Skin of body (tissue), 2 donors: ENCODE measurements around the gene BNIPL. TPM values are rescaled to one million over a fixed set of nuclear protein-coding genes. Genes with fewer than 3 reads are reported as not detected.

Experiments
- DNase-seq: peaks from one replicate; lab custom pipeline; 2025; lab: John Stamatoyannopoulos, UW
- total RNA-seq: library from RNA; depleted of rRNA; stranded (reverse); fragments of >200 nt; gene quantifications from one replicate; pipeline ENCODE4 v1.2.3, GENCODE V29; 2014

The BNIPL gene
- total RNA-seq, 1 donor from 2014 or later = 37.0 TPM

GRCh38 chr1:151009674-151010345, 26.6 kb upstream of the BNIPL start:
- DNase-seq = no peak

- no peak for DNase-seq
These were observed 26.1 kb upstream of the BNIPL start for GRCh38 chr1:151010346-151010726.

- no peak for DNase-seq
These were observed 25.1 kb upstream of the BNIPL start for GRCh38 chr1:151011154-151011850.

- DNase-seq = no peak
These were observed 23.5 kb upstream of the BNIPL start for GRCh38 chr1:151012684-151013471.

- no peak for DNase-seq
These were observed 22.9 kb upstream of the BNIPL start for GRCh38 chr1:151013518-151013917.

- no peak for DNase-seq
These were observed 11.7 kb upstream of the BNIPL start for GRCh38 chr1:151024540-151025146.

GRCh38 chr1:151026460-151026859, 9.9 kb upstream of the BNIPL start:
- no peak for DNase-seq

- no peak for DNase-seq
These were observed 4.2 kb upstream of the BNIPL start for GRCh38 chr1:151032164-151032563.

GRCh38 chr1:151035167-151035566, 1.2 kb upstream of the BNIPL start:
- DNase-seq = no peak

GRCh38 chr1:151037032-151037431, 646 bp downstream of the BNIPL start:
- DNase-seq = no peak

- DNase-seq = no peak
These were observed 3.1 kb downstream of the BNIPL start for GRCh38 chr1:151039521-151039920.

- DNase-seq = no peak
These were observed 6.8 kb downstream of the BNIPL start for GRCh38 chr1:151043163-151043562.

- peak; percentile 35 for DNase-seq
These were observed 11.2 kb downstream of the BNIPL start, which contains the start of gene C1orf56 for GRCh38 chr1:151047591-151047924. C1orf56 (plus strand) TSS chr1:151047751; CDS start chr1:151047848, 97 bp downstream.

- peak; percentile 27 for DNase-seq
These were observed 11.7 kb downstream of the BNIPL start for GRCh38 chr1:151047925-151048644.

- no peak for DNase-seq
These were observed 12.3 kb downstream of the BNIPL start for GRCh38 chr1:151048645-151049032.

- no peak for DNase-seq
These were observed 13.1 kb downstream of the BNIPL start for GRCh38 chr1:151049458-151049857.

GRCh38 chr1:151050051-151050688, 13.8 kb downstream of the BNIPL start:
- DNase-seq = no peak

- DNase-seq = no peak
These were observed 15.1 kb downstream of the BNIPL start for GRCh38 chr1:151051356-151052009.

GRCh38 chr1:151054971-151055547, 18.7 kb downstream of the BNIPL start:
- DNase-seq = no peak

- DNase-seq = no peak
These were observed 19.2 kb downstream of the BNIPL start for GRCh38 chr1:151055581-151055980.
